AG09309 (cell line): ENCODE results near the gene OR13C2.

Source experiments
- DNase-seq: peaks from one replicate; pipeline ENCODE4 v3.0.0-alpha.2; 2010; ENCODE audit warnings: low read depth
- H3K4me3 ChIP-seq: 2 replicates; pipeline ENCODE4 v1.5.1; 2011; ENCODE audit warnings: mild to moderate bottlenecking, low read depth, low read length, moderate library complexity; ENCODE audit not compliant: control insufficient read depth
- TF ChIP-seq, protein P1 (sequence below): IDR thresholded peaks from 2 replicates; pipeline ENCODE4 v1.5.1; 2011; ENCODE audit warnings: mild to moderate bottlenecking, low read depth, low read length, inconsistent platforms; ENCODE audit not compliant: insufficient read depth, control insufficient read depth; ENCODE audit errors: missing control alignments

OR13C2 gene

DNA sequence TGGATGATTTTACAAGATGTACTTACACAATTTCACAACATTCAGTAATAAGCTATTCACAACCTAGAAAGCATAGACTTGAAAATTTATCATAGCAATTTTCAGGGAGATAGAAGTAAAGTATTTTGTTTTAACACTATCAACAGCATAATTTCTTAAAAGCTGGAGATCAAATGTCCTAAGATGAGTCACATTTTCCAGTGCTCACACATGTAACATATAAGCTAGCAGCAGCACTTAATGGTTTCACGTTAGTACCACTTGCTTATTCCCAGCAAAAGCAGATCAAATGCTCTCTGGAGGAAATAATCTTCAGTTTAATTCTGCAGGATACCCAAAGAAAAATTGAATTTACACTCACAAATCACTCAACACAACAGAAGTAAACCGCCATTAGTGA lies 30.0 kb downstream of the OR13C2 start:
- no peak for DNase-seq
- H3K4me3 ChIP-seq: no peak overlapping the region
- TF ChIP-seq, protein P1, sequence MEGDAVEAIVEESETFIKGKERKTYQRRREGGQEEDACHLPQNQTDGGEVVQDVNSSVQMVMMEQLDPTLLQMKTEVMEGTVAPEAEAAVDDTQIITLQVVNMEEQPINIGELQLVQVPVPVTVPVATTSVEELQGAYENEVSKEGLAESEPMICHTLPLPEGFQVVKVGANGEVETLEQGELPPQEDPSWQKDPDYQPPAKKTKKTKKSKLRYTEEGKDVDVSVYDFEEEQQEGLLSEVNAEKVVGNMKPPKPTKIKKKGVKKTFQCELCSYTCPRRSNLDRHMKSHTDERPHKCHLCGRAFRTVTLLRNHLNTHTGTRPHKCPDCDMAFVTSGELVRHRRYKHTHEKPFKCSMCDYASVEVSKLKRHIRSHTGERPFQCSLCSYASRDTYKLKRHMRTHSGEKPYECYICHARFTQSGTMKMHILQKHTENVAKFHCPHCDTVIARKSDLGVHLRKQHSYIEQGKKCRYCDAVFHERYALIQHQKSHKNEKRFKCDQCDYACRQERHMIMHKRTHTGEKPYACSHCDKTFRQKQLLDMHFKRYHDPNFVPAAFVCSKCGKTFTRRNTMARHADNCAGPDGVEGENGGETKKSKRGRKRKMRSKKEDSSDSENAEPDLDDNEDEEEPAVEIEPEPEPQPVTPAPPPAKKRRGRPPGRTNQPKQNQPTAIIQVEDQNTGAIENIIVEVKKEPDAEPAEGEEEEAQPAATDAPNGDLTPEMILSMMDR: no peak

DNA sequence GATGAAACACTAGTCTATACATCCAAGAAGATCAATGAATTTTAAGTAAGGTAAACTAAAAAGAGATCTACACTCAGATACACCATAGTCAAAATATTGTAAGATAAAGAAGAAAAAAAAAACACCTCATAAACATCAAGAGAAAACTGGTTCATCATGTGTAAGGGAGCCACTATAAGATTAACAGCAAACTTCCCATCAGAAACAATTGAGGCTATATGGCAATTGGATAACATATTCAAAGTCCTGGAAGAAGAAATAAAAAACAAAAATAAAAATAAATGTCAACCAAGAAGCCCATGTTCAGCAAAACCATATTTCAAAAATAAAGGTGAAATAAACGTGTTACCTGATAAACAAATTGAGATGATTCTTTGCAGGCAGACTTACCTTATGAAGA lies 32.8 kb downstream of the OR13C2 start:
- H3K4me3 ChIP-seq: no peak overlapping the region
- TF ChIP-seq, protein P1: no peak
- DNase-seq: no peak

DNA sequence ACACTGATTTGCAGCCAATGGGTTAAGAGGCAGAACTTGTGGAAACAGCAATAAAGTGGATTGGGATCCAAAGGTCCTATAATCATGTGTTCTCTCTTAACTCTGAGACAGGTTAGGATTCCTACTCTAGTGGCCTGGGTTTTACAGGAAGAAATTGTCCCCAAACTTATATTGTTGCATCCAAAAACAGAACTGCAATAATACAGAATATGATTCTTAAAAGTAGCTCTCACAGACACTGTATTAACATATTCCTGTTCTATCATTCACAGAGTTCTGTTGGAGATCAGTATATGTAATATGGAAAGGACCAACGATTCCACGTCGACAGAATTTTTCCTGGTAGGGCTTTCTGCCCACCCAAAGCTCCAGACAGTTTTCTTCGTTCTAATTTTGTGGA lies 36.6 kb downstream of the OR13C2 start, which contains the start of gene OR13C8:
Gene OR13C8, plus strand, starts transcription at position 301 of the 400 bp plus-strand sequence. Its CDS starts 0 bp downstream, at position 301.
- H3K4me3 ChIP-seq: no peak within 1 kb of the TSS
- TF ChIP-seq, protein P1: no peak
- no peak for DNase-seq

DNA sequence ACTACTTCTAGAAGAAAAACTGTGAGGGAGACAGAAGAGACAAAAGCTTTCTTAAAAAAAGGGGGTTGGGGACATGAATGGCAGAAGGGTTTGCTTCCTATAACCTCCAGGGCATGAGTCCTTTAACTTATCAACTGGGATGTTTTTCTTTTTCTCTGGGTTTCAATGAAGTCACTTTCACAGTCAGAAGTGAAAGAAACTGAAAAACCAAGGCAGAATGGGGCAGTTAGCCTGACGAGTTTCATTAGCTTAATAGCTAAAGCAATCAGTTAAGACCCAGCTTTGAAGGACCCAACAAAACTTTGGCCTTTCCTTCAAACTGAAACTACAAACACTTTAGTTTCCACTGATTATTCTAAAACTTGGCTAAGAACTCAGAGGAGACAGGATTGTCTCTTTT lies 41.1 kb downstream of the OR13C2 start:
- TF ChIP-seq, protein P1: no peak
- DNase-seq: no peak
- no peak overlapping the region for H3K4me3 ChIP-seq

DNA sequence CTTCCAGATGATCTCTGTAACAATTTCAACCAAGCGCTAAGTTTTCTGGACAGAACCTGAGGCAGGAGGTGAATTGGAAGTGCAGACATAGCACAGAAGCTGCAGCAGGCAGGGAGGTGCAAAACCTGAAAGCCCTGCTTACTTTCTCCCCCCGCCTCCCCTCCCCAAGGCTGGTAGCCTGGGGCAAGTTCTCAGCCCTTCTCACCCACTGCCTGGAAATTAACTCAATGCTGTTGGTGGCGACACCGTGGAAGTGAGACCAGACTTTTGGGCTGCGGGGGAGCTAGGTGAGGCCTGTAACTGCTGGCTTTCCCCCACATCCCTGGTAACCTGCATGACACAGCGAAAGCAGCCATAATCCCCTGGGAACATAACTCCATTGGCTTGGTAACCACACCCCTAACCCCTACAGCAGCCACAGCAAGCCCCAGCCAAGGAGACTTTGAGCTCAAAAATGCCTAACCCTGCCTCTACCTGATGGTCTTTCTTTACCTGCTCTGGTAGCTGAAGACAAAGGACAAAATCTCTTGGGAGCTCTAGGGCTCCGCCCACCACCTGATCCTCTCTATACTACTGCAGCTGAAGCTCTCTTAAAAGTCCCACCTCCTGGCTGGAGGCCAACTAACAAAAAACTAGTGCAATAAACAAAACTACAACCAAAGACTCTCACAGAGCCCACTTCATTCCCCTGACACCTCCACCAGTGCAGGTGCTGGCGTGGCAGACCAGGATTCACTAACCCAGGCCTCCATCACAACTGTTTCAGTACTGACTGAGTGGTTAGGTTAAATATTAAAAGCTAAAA lies 48.4 kb downstream of the OR13C2 start:
- no peak for DNase-seq
- H3K4me3 ChIP-seq: no peak overlapping the region
- TF ChIP-seq, protein P1: no peak

DNA sequence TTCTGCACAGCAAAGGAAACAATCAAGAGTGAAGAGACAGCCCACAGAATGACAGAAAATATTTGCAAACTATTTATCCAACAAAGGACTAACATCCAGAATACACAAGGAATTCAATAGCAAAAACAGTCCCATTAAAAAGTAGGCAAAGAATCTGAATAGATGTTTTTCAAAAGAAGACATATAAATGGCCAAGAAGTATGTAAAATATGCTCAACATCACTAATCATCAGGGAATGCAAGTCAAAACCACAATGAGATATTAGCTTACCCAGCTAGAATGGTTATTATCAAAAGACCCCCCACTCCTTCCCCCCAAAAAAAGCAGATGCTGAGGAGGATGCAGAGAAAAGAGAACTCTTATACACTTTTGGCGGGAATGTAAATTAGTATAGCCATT lies 49.9 kb downstream of the OR13C2 start:
- TF ChIP-seq, protein P1: no peak
- no peak overlapping the region for H3K4me3 ChIP-seq
- no peak for DNase-seq
